HG03565 (cell line): ENCODE measurements around the gene NPIPB9.

Source experiments
- ATAC-seq: cut with Tn5 transposase; IDR thresholded peaks from one replicate; pipeline ENCODE4 v1.9.1; 2021; ENCODE audit warnings: mild to moderate bottlenecking, moderate library complexity; ENCODE audit not compliant: unreplicated experiment

NPIPB9 gene

DNA sequence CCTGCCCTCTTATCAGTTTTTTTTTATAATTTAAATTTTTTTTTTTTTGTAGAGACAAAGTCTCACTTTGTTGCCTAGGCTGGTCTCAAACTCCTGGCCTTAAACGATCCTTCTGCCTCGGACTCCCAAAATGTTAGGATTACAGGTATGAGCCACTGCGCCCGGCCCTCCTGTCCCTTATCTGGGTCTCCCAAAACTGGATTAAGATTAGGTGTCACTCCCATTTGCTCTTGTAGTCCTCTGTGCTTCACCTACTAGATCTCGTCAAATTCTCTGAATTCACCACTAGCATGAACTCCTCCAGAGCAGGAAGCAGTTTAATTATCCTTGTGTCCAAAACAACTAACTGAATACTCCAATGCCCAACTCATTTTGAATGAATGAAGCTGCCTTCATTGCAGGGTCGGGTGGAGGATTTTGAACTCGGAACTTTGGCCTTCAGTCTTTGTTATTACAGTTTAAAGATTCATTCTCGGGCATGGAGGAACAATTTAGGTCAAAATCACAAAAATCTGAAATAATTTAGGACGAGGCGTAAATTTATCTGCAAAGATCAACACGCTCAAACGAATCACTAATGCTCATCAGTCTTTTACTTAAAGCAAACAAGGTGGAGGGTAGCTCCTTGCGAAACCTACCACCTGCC is 70.4 kb downstream of the NPIPB9 start:
- ATAC-seq: no peak
